SK-N-SH treated with all-trans-retinoic acid at 6 μM for 48 hours (cell line): ENCODE data around the gene NOXA1.
"Not testable (repeated sequence)": the region's sequence is repeated elsewhere in the genome, so short reads cannot be mapped to it uniquely, and the experiment has no call there.

Source experiments
- ATAC-seq: fragments of 200-7000 bp; cut with Tn5 transposase; 3 replicates; pipeline ENCODE4 v1.9.1; 2020; ENCODE audit warnings: mild to moderate bottlenecking, moderate library complexity
- ARNTL ChIP-seq: fragments of 450-650 bp; formaldehyde crosslinking; IDR thresholded peaks from 2 replicates; pipeline ENCODE4 v1.5.0; 2020; ENCODE audit warnings: low read depth, mild to moderate bottlenecking, moderate library complexity, borderline replicate concordance
- BACH2 ChIP-seq: fragments of 250-450 bp; sonication (Bioruptor Pico); IDR thresholded peaks from 2 replicates; pipeline ENCODE4 v1.9.0; 2021; ENCODE audit warnings: mild to moderate bottlenecking, borderline replicate concordance
- CSRNP3 ChIP-seq: fragments of 250-450 bp; sonication (Bioruptor Pico); IDR thresholded peaks from 2 replicates; pipeline ENCODE4 v1.5.1; 2021; ENCODE audit warnings: mild to moderate bottlenecking, moderate library complexity
- ESRRG ChIP-seq: fragments of 250-450 bp; sonication (Bioruptor Pico); IDR thresholded peaks from 2 replicates; pipeline ENCODE4 v1.6.1; 2021; ENCODE audit warnings: mild to moderate bottlenecking
- GLIS3 ChIP-seq: fragments of 250-450 bp; sonication (Bioruptor Pico); IDR thresholded peaks from 2 replicates; pipeline ENCODE4 v1.5.0; 2020; ENCODE audit warnings: mild to moderate bottlenecking, moderate library complexity
- ISL1 ChIP-seq: fragments of 250-450 bp; sonication (Bioruptor Pico); IDR thresholded peaks from 2 replicates; pipeline ENCODE4 v2.1.2; 2022; ENCODE audit warnings: mild to moderate bottlenecking, moderate library complexity
- PATZ1 ChIP-seq: fragments of 250-450 bp; sonication (Bioruptor Pico); IDR thresholded peaks from 2 replicates; pipeline ENCODE4 v1.8.0; 2020; ENCODE audit warnings: mild to moderate bottlenecking, moderate library complexity, borderline replicate concordance
- PPARA ChIP-seq: fragments of 250-450 bp; sonication (Bioruptor Pico); IDR thresholded peaks from 2 replicates; pipeline ENCODE4 v1.5.0; 2020; ENCODE audit warnings: mild to moderate bottlenecking, borderline replicate concordance
- TCF4 ChIP-seq: fragments of 250-450 bp; sonication (Bioruptor Pico); IDR thresholded peaks from 2 replicates; pipeline ENCODE4 v1.8.0; 2021; ENCODE audit warnings: mild to moderate bottlenecking, moderate library complexity, borderline replicate concordance
- TOX ChIP-seq: fragments of 250-450 bp; sonication (Bioruptor Pico); IDR thresholded peaks from 2 replicates; pipeline ENCODE4 v1.8.0; 2021; ENCODE audit warnings: mild to moderate bottlenecking, moderate library complexity, borderline replicate concordance
- TSHZ2 ChIP-seq: fragments of 250-450 bp; sonication (Bioruptor Pico); IDR thresholded peaks from 2 replicates; pipeline ENCODE4 v1.5.0; 2020; ENCODE audit warnings: mild to moderate bottlenecking, moderate library complexity
- ZC3H10 ChIP-seq: fragments of 250-450 bp; sonication (Bioruptor Pico); IDR thresholded peaks from 2 replicates; pipeline ENCODE4 v1.5.1; 2021; ENCODE audit warnings: mild to moderate bottlenecking, moderate library complexity
- ZFP3 ChIP-seq: fragments of 250-450 bp; sonication (Bioruptor Pico); IDR thresholded peaks from 2 replicates; pipeline ENCODE4 v1.5.0; 2020; ENCODE audit warnings: mild to moderate bottlenecking, moderate library complexity
- ZNF565 ChIP-seq: fragments of 450-650 bp; formaldehyde crosslinking; conservative IDR thresholded peaks from 2 replicates; pipeline ENCODE4 v1.5.0; 2020; ENCODE audit warnings: low read depth, mild to moderate bottlenecking, moderate library complexity
- ZNF70 ChIP-seq: fragments of 450-650 bp; formaldehyde crosslinking; IDR thresholded peaks from 2 replicates; pipeline ENCODE4 v1.5.0; 2020; ENCODE audit warnings: mild to moderate bottlenecking, moderate library complexity
- ZNF8 ChIP-seq: fragments of 450-650 bp; formaldehyde crosslinking; IDR thresholded peaks from 2 replicates; pipeline ENCODE4 v1.5.0; 2020; ENCODE audit warnings: mild to moderate bottlenecking, moderate library complexity

NOXA1 gene

GRCh38 chr9:137383784-137384756 lies 39.1 kb upstream of the NOXA1 start:
- ATAC-seq = no peak
- TF ChIP-seq PATZ1 (CRISPR knock-in tag) (no peak), ZNF70 (CRISPR knock-in tag) (no peak), PPARA (CRISPR knock-in tag) (no peak), ZFP3 (CRISPR knock-in tag) (no peak), ZNF8 (no peak), ESRRG (CRISPR knock-in tag) (no peak), TSHZ2 (CRISPR knock-in tag) (no peak), GLIS3 (CRISPR knock-in tag) (no peak)

- TF ChIP-seq ZNF565 (CRISPR knock-in tag) = no peak
- TF ChIP-seq ESRRG (CRISPR knock-in tag) = no peak
- TF ChIP-seq TOX (CRISPR knock-in tag) = no peak
- TF ChIP-seq ZC3H10 (CRISPR knock-in tag) = no peak
- TF ChIP-seq TCF4 = no peak
- no peak for TF ChIP-seq TSHZ2 (CRISPR knock-in tag)
- TF ChIP-seq CSRNP3 = no peak
- no peak for TF ChIP-seq ISL1 (CRISPR knock-in tag)
- no peak for TF ChIP-seq BACH2
- no peak for TF ChIP-seq ARNTL (CRISPR knock-in tag)
- no peak for TF ChIP-seq PPARA (CRISPR knock-in tag)
- ATAC-seq = no peak
Measured at GRCh38 chr9:137385061-137385655, 38.0 kb upstream of the NOXA1 start.

- ATAC-seq = not testable (repeated sequence)
Measured at GRCh38 chr9:137386507-137387113, 36.6 kb upstream of the NOXA1 start.
